Peyer's patch (tissue), 4 donors: ENCODE measurements around the gene RABGGTA.

ENCODE experiments used
- CTCF ChIP-seq, 6 experiments: fragments of 450-650 bp in 4 of 6; fragments of 200-600 bp in 2 of 6; sonication (generic) in 1 of 6; IDR thresholded peaks; one replicate each; pipeline ENCODE4 v1.5.1; 2017 to 2019; ENCODE audit warnings: antibody characterized with exemption in 6 of 6, mild to moderate bottlenecking in 3 of 6, moderate library complexity in 1 of 6
- POLR2A ChIP-seq, 2 donors: fragments of 450-650 bp; IDR thresholded peaks; one replicate each; pipeline ENCODE4 v1.5.1; 2017; ENCODE audit warnings: antibody characterized with exemption in 2 of 2, mild to moderate bottlenecking in 2 of 2, moderate library complexity in 2 of 2

GRCh38 chr14:24300326-24300980 is 29.1 kb upstream of the RABGGTA start:
- TF ChIP-seq CTCF (IDR thresholded peaks at IDR 0.05) (no peak), POLR2A (IDR thresholded peaks at IDR 0.05) (no peak)
